ENCODE data around the gene NKG7.

Gene NKG7

GRCh38 chr19:51333836-51334460 lies 38.5 kb downstream of the NKG7 start:
- DNase-seq = peak; percentile 36

GRCh38 chr19:51331716-51332115 lies 40.7 kb downstream of the NKG7 start:
- DNase-seq = no peak

- DNase-seq = no peak
These were observed 41.3 kb downstream of the NKG7 start for GRCh38 chr19:51331193-51331592.

GRCh38 chr19:51330366-51330765 lies 42.1 kb downstream of the NKG7 start:
- DNase-seq = no peak

GRCh38 chr19:51329411-51329810 lies 43.0 kb downstream of the NKG7 start:
- no peak for DNase-seq

- DNase-seq = peak; percentile 73
These were observed 45.1 kb downstream of the NKG7 start for GRCh38 chr19:51327066-51328001.

GRCh38 chr19:51326216-51327065 lies 46.0 kb downstream of the NKG7 start:
- DNase-seq = no peak

- no peak for DNase-seq
These were observed 47.1 kb downstream of the NKG7 start for GRCh38 chr19:51325161-51325976.

- no peak for DNase-seq
These were observed 48.3 kb downstream of the NKG7 start for GRCh38 chr19:51324167-51324481.

GRCh38 chr19:51323481-51324166 lies 48.8 kb downstream of the NKG7 start:
- no peak for DNase-seq

- DNase-seq = no peak
These were observed 50.7 kb downstream of the NKG7 start for GRCh38 chr19:51321799-51322198.
